NCI-H1436 treated with DMSO at 0.1 percent for 48 hours (cell line): ENCODE data around the gene MPP3.
A peak's percentile ranks its signal among the peaks of the same experiment; 100 is the strongest.

ENCODE experiments used
- DNase-seq: peaks from one replicate; lab custom pipeline; 2025; lab: John Stamatoyannopoulos, UW

Gene MPP3

DNA sequence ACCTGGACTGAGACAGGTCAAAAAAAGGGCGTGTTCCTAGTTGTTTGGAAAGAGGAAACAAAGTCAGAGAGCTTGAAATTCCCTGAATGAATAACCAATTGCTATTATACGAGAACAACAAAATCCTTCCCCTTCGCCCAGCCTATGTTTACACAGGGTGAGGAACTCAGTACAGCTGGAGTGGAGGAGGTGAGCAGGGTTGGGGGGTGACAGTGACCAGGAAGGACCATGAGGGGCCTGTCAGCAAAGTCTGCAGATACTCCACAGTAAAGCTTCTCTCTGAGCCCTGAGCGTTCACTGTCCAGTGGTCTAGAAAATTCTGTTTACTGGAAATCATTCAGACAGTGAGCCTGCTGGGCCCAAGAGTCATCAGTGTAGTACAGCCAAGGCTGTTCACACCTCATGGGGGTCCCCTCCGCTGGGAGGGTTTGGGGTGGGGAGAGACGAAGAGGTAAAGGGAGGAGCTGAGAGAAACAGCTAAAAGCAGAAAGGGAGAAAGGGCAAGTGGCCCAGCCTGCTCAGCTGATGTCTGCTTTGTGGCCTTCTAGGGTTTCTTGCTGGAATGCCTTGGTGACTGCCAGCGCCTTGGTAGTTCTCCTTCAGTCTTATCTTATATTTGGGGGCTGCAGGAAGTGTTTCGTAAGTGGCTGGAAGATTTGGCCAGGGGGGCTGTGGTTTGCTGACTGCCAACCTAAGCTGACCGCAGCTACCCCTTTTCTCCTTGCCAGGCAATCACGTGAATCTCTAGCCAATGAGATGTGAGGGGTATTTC lies 59.9 kb downstream of the MPP3 start:
- no peak for DNase-seq

DNA sequence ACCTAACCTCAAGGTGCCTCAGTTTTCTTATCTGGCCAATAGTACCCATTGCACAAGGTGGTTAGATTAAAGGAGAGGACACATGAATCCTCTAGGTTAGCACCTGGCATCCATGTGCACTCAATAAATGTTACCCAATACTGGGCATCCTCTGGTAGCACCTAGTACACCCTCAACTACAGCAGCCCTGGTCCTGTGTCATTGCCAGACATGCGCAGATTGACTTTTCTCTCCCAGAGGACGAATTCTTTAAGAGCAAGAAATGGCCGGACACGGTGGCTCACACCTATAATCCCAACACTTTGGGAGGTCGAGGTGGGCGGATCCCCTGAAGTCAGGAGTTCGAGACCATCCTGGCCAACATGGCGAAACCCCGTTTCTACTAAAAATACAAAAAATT lies 61.5 kb downstream of the MPP3 start:
- no peak for DNase-seq

DNA sequence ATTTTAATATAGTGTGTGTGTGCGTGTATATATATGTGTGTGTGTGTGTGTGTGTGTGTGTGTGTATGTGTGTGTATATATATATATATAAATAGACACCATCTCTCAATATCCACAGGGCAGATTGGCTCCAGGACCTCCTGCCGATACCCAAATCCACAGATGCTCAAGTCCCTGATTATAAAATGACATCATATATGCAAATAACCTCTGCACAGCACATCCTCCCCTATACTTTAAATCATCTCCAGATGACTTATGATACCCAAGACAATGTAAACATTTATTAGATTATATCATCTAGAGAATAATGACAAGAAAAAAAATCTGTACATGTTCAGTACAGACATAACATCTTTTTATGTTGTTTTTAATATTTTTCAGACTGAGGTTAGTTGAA lies 62.0 kb downstream of the MPP3 start:
- DNase-seq = no peak

DNA sequence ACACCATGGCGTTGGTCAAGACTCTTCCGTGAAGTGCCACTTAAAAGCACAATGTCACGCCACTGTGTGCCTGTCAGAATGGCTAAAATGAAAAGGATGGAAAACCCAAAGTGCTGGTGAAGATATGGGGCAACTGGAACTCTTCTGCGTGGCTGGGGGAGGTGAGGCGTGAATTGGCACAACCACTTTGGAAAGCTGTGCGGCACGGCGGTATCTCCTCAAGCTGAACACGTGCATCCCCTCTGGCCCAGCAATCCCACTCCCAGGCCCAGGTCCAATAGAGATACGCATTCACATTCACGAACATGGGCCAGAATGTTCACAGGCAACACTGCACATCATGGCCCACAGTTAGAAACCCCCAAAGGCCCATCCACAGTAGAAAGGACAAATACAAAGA lies 63.1 kb downstream of the MPP3 start:
- DNase-seq = no peak

DNA sequence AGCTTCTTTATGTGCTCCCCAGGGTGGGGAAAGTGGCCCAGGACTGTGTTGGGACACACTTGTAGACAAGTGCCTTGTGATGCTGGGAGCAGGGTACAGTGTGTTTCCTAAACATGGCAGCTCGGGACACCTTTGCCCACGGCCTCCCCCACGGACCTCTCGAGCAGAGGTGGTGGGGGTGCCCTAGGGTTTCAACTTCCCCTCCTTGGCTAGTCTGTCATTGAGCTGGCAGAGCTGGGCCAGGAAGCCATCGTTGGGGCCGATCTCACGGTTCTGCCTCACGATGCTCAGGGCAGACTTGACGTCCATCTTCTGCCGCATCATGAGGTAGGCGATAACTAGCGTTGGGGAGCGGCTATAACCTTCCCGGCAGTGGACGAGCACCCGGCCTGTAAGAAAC lies 63.5 kb downstream of the MPP3 start:
- DNase-seq = no peak

DNA sequence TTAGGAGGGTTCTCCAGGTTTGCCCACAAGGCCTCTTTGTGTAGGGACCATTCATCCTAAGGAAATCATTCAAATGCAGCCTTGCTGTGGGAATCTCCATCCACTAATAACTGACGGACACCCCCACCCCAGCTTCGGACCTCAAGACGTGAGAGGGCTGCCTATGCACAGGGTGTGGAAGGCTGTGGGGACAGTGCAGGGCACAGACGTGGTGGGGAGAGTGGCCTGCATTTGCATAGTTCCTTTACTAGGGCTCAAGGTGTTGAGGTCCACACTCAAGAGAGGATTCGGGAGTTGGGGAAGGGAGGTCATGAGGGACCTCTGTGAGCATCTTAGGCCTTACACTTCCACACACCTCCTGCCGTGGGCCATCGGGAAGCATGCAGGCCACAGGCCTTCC lies 64.0 kb downstream of the MPP3 start:
- no peak for DNase-seq

DNA sequence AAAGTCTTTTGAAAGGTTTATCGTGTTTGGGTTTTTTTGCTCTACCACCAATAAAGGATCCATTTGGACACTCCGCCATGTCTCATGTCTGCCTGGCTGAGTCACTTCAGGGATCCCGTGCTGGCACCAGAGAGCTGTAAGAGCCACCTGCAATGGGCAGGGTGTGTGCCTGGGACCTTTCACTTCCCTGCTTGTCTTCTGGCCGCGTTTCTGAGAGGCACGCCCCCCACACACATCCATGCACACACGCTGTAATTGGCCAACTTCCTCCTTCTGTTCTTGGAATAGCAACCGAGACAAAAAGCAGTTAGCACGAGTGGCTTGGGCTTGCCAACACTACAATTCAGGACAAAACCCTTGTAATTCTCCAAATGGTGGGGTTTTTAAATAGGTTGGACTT lies 64.6 kb downstream of the MPP3 start:
- DNase-seq = no peak

DNA sequence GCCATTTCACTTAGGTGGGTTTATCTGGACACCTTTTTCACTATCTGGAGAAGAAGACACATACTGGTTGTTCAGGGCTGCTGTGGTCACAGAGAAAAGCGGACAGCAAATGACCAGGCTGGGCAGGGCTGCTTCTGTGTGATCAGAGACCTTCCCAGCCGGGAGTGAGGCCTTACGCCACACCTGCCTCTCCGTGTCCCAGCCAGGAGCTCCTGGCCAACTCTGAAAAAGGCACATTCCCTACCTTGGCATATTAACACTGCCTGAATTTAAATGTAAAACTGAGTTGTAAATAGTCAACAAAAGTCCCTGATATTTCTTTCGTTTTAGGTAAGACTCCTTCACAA lies 65.3 kb downstream of the MPP3 start:
- DNase-seq = no peak

DNA sequence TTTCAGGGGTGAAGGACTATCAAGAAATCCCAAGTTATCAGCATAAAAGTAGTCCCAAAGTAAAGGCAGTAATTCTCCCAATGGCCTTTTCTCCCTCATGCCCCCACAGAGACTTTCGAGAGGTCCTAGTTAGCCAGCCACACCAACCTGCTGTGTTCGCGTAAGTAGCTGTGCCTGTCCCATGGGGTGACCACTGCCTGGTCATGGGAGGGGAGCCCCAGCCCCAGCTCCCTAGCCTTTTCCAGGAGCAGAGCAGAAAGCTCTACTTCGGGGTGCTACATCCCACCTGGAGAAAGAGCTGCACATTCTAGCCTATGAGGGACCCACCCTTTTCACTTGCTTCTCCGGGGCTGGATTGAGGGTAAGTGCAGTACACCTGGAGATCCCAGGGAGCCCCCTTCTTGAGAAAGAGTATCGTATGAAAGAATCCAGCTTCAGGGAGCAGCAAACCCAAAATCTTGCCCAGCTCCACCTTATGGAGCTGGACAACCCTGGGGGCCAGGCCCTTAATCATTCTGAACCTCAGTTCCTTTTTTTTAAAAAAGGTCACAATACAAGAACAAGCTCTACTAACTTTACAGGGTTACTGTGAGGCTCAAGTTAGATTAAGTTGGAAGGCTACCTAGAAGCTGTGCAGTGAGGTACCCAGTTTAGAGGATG lies 65.8 kb downstream of the MPP3 start:
- no peak for DNase-seq

DNA sequence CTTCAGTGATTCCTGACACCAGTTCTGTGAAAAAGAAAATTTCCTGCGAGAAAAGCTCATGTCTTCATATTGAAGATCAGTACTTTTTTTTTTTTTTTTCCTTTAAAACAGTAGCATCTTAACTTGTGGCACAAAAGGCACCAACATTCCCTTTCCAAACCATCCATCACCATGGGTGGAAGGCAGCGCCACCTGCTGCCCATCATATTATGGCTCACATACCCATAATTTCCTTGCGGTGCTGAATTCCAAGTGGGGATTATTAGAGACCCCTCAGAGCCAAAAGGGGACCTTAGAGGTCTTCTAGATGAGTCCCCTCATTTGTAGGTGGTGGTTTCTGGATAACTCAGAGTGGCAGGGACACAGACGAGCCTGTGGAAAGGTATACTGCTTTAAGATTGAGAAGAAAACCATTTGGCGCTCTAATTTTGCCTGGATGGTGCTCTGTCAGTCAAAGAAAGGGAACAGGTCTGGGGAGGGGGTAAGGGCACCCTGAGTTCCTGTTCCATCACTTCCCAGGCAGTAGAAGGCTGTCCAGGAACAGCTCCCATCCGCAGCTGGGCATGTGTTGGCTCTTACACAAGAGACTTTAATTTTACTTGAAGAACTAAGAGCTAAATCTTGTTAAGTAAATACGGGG lies 66.4 kb downstream of the MPP3 start:
- no peak for DNase-seq

DNA sequence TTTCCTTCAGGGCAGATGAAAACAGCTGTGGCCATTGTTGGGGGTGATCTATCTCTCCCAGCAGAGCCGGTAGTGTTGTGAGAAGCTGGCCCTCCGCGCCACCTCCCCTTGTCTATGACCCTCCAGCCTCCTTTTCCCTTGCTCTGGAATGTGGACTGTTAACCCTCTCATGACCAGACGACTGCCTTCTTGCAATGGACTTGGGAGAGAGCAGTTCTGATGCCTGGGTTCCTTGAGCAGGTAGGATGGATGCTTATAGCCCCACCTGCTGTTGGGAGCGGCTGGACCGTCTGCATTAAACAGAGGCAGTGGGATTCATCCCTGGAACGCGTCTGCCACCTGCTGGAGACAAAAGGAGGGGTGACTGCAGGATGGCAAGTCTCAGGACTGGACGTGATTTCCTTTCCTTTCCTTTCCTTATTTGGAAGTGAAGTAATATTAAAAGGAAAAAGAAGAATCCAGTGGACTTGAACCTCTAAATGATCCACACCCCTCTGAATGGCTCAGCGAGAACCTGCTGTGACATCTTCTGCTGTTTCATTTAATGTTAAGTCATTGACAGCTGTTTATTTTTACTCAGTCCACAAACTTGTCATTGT lies 72.6 kb downstream of the MPP3 start:
- peak; percentile 63 for DNase-seq

DNA sequence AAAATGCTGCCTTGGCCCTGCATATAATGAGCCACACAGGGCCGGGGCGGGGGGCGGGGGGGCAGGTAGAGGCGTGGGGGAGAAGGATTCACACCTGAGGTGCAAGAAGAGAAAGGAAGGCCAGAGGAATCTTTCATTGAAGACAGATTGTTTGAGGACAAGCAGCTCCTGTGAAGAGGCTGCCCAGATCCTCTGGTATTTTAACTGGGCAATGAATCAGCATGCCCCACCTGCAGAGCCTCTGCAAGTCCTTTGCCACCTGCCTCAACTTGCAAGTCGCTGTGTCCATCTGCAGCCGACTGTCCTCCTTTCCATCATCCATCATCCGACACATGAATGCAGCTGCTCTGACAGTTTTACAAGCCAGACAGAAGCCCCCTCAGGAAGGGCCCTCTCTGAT lies 73.1 kb downstream of the MPP3 start:
- DNase-seq = no peak

DNA sequence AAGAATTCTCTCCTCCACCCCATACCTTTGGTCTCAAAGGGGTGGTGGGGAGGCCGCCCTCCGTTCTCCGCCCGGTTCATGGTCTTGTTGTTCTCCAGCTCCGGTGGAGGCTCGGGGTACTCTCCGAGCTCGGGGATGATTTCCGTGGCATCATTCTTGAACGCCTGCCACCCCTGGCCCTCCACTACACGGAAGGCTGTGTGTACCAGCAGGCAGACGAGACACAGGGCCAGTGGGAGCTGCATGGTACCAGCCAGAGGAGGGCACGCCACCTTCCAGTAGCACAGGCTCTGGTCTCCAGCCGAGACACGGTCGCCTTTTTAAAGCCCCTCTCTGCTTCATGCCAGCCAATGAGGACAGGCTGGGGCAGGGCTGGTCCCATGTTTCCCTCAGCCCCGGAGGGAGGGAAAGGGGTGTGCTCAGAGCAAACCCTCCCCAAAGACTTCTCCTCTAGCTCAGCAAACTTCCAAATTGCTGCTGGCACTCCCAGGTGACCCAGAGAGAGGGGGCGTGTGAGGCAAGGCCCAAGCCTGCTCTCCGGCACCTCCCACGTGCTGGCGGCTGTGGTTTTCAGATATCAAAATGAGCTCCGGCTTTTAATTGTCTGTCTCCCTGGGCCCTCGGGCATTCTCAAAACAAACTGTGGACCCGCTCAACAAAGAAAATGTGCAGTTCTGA lies 74.3 kb downstream of the MPP3 start, which contains the start of gene SOST:
SOST (minus strand) TSS at position 295 of the 678 bp plus-strand sequence; CDS start at position 245, 50 bp downstream.
- no peak for DNase-seq

DNA sequence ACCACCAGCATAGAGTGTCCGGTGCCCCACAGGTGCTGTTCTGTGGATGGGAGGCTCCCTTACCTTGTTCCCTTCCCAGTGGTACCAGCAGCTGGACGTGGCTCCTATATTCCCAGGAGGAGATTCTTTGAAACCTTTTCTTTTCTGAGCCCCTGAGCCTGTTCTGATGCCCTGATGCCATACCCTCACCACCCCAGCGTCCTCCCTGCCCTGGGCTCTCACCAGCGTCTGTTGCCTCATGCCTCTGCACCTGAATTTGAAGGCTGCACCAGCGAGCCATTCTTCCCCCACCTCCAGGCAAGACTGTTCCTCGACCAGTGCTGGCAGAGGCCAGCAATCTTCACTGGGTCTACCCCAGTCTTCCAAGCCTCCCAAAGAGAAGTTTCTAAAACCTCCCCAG lies 74.9 kb downstream of the MPP3 start:
- no peak for DNase-seq

DNA sequence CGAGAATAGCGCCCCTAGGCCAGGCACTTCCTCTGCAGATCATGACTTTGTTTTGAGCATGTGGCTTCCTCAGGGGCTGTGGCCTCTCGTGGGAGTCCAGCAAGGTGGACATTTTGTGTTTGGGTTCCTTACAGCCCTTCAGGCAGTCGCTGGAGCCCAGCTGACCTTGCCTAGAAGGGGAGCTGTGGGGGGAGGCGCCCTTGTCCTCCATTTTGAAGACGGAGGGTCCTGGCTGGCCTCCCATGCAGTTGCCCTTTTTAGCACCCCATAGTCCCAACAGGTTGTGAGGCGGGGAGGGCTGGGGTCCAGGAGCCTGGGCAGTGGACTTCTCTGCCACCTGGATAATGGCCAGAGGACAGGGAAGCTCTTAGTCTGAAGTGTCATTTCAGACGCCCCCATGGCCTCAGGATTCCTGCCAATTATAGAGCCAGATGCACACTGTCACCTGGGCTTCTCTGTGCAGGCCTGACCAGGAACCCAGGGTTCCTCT lies 75.7 kb downstream of the MPP3 start:
- no peak for DNase-seq

DNA sequence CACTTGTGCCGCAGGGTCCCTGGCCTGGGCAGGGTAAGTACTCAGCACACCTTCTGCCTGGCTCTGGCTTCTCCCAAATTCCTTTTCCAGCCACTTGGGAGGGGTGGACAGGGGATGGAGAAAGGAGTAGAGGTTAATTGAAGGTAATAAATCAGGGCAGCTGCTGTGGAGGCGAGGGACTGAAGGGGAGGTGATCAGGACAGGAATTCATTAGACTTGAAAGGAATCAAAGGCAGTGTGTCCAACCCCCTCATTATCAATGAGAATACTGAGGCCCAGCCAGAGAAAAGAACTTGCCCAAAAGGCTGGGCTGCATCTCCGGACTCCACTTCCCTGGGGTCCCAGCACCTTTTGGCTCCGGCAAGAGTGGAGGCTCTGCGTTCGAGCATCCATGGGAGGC lies 76.7 kb downstream of the MPP3 start:
- DNase-seq = no peak

DNA sequence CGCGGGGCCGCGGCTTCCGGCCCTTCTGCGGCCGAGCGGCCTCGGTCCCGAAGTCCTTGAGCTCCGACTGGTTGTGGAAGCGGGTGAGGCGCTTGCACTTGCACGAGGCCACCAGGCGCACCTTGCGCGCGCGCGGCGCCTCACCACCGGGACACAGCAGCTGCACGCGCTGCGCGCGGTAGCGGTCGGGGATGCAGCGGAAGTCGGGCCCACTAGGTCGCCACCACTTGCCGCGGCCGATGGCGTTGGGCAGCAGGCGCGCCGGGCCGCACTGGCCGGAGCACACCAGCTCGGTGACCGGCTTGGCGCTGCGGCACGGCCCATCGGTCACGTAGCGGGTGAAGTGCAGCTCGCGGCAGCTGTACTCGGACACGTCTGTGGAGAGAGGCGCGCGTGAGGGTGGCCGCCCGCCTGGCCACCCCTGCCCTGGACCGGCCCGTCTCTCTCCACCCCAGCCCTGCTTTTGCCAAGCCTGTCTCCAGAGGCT lies 77.5 kb downstream of the MPP3 start:
- DNase-seq = no peak

DNA sequence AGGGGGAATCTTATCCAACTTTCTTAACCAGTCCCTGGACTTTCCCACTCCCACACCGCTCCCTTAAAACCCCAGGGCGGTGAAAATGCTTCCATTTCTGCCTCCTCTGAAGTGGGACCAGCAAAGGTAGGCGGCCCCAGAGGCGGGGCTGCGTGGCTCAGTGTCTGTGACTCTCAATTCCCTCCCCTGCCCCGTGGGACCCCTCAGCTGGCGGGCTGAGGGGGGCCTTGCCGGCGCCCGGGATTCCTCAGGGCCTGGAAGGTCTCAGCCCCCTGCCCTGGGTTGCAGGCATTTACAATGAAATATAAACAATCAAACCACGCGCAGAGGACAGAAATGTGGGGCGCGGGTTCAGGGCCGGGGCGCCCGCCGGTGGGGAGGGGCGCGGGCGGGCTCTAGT lies 78.0 kb downstream of the MPP3 start:
- DNase-seq = no peak

DNA sequence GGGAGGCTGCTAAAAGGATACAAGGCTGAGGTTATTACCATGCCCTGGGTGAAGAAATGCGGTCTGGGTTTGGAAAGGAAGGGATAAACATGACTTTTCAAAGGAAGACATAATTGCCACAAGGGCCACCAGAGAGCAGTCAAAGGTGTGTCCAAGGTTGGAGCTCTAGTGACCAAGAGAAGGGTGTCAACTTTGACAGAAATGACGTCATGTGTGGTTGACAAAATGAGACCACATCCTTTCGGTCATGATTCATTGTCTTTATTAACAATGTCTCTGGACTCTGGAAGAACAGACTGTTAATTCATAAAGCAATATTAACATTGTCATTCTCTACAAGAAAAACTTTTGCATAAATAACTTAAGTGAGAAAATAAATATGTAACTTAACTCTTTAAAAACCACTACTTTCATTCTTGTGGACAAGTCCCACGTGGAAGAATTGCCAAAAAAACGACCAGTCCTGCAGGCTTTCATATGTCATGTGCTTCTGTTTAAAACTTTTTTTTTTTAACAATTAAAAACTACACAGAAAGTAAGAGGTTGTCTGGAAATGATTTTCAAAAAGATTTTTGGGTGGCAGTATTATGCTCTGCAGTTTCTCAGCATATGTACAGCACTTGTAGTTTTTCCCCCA lies 79.3 kb downstream of the MPP3 start:
- no peak for DNase-seq
